Spleen (tissue), 11 donors: ENCODE data around the gene BMP2K. TPM values are rescaled to one million over a fixed set of nuclear protein-coding genes. Genes with fewer than 3 reads are reported as not detected.
A peak's percentile ranks its signal among the peaks of the same experiment; 100 is the strongest.

Experiments
- DNase-seq: peaks from one replicate; pipeline ENCODE4 v3.0.0-alpha.2; 2020
- H3K27ac ChIP-seq, 8 donors: fragments of 200-600 bp; sonication (generic) in 7 of 8; 1 replicate in 4 of 8; 2 replicates in 4 of 8; pipeline versions ENCODE4 v1.5.0 to v1.8.0; 2016 to 2021; ENCODE audit warnings: inconsistent platforms in 4 of 8, mild to moderate bottlenecking in 4 of 8, moderate library complexity in 1 of 8
- H3K27me3 ChIP-seq, 7 donors: fragments of 200-600 bp; sonication (generic) in 6 of 7; replicated peaks in 1 of 7; 1 replicate in 4 of 7; 2 replicates in 3 of 7; pipeline versions ENCODE4 v1.5.0 to v1.8.0; 2016 to 2021; ENCODE audit warnings: inconsistent platforms in 3 of 7, mild to moderate bottlenecking in 1 of 7
- H3K36me3 ChIP-seq, 6 donors: fragments of 200-600 bp; sonication (generic) in 5 of 6; 1 replicate in 4 of 6; 2 replicates in 2 of 6; pipeline versions ENCODE4 v1.5.0 to v1.8.0; 2016 to 2021; ENCODE audit warnings: inconsistent platforms in 2 of 6
- H3K4me1 ChIP-seq, 6 donors: fragments of 200-600 bp; sonication (generic) in 5 of 6; 1 replicate in 3 of 6; 2 replicates in 3 of 6; pipeline versions ENCODE4 v1.5.0 to v1.8.0; 2016 to 2021; ENCODE audit warnings: inconsistent platforms in 3 of 6
- H3K4me3 ChIP-seq, 8 donors: fragments of 200-600 bp; sonication (generic) in 7 of 8; 1 replicate in 4 of 8; 2 replicates in 4 of 8; pipeline versions ENCODE4 v1.5.0 to v1.8.0; 2016 to 2021; ENCODE audit warnings: inconsistent platforms in 4 of 8, mild to moderate bottlenecking in 4 of 8, moderate library complexity in 2 of 8
- H3K9me3 ChIP-seq, 8 donors: fragments of 200-600 bp; sonication (generic) in 7 of 8; 1 replicate in 4 of 8; 2 replicates in 4 of 8; pipeline versions ENCODE4 v1.5.0 to v1.8.0; 2016 to 2021; ENCODE audit warnings: inconsistent platforms in 4 of 8
- CTCF ChIP-seq, 11 experiments: fragments of 200-600 bp in 7 of 11; fragments of 450-650 bp in 4 of 11; sonication (generic) in 4 of 11; IDR thresholded peaks in 8 of 11; conservative IDR thresholded peaks in 3 of 11; 1 replicate in 7 of 11; 2 replicates in 4 of 11; pipeline versions ENCODE4 v1.4.0 to v1.8.0; 2016 to 2021; ENCODE audit warnings: antibody characterized with exemption in 11 of 11, inconsistent platforms in 4 of 11, mild to moderate bottlenecking in 1 of 11
- POLR2A ChIP-seq, 3 donors: fragments of 450-650 bp; IDR thresholded peaks; one replicate each; pipeline ENCODE4 v1.5.1; 2017; ENCODE audit warnings: antibody characterized with exemption in 3 of 3, mild to moderate bottlenecking in 1 of 3
- POLR2AphosphoS5 ChIP-seq, 3 donors: sonication (generic); formaldehyde crosslinking; IDR thresholded peaks; one replicate each; pipeline ENCODE4 v1.5.1; 2017; ENCODE audit warnings: antibody characterized with exemption in 3 of 3
- WGBS, 5 donors: extraction: QIAGEN DNeasy Blood & Tissue Kit in 3 of 5; methylation state at CpG; one replicate each; pipeline versions ENCODE4 v1.1.5 to v1.1.7; 2013 to 2018; 5-methylcytosine and 5-hydroxymethylcytosine counted together
- intact Hi-C: fragments of 100-400 bp; cut with DNase I; formaldehyde crosslinking; loops from one replicate; pipeline ENCODE4 v1.15.0; 2023; ENCODE audit warnings: low total_unique reads
- polyA plus RNA-seq, 3 donors: library from polyadenylated mRNA; stranded (reverse); fragments of 200-250 nt; gene quantifications; one replicate each; pipeline ENCODE4 v1.2.1, GENCODE V29; 2013
- total RNA-seq, 7 donors: library from RNA; depleted of rRNA in 3 of 7; stranded (reverse); fragments of >200 nt in 3 of 7; fragmentation: NEBNext Ultra II Directional in 4 of 7; extraction: Animal tissue kit (Norgen Biotek cat#: 25700) in 4 of 7; gene quantifications; one replicate each; pipeline versions ENCODE4 v1.1.0 to v1.2.1, GENCODE V29; 2016 to 2021
- donor health status: healthy with polysubstance abuse.
- donor health status: DM: no; HTN: no; CAD: no; lungs with moderate emphysema.
- donor health status: DM: no; HTN: no; CAD: no.
- donor health status: Bipolar disorder and iron deficiency.
- donor health status: healthy.
- donor health status: DM: no; HTN: no; CAD: no.
- donor health status: DM: yes; HTN: yes; CAD: no.

Gene BMP2K
- total and polyA plus RNA-seq, 10 donors, result 27.4 to 154 (median 96.3) TPM

- peak overlapping the region; percentile 94 to 99 (median 99) for H3K27ac ChIP-seq
- peak; percentile 88 for DNase-seq
- 1 to 2% (median 2%) methylated on average over 24 to 28 of the region's 28 CpGs for WGBS, 5 donors
- H3K27me3 ChIP-seq, result no peaks in the 10 kb centered on the region
- H3K36me3 ChIP-seq, result no peaks in the 10 kb centered on the region
- TF ChIP-seq POLR2AphosphoS5 (IDR thresholded peaks at IDR 0.05) (peak; percentile 9 to 71 (median 64)), CTCF (IDR thresholded peaks at IDR 0.05 in 8 of 11, conservative IDR thresholded peaks at IDR 0.05 in 3 of 11) (no peak), POLR2A (IDR thresholded peaks at IDR 0.05) (peak in 1 of 3 donors; percentile 25)
- H3K4me1 ChIP-seq, result peaks cover 4 to 69% (median 58%) of the 10 kb centered on the region in 6 donors
- peak overlapping the region; percentile 61 to 87 (median 71) for H3K4me3 ChIP-seq
- intact Hi-C loops, result loop anchor here (10.0 kb wide), 1 partner anchor 122 kb away; no protein-coding TSS in a partner anchor
- H3K9me3 ChIP-seq, result no peaks in the 10 kb centered on the region
Measured at GRCh38 chr4:78776729-78777575, 802 bp downstream of the BMP2K start.

DNA sequence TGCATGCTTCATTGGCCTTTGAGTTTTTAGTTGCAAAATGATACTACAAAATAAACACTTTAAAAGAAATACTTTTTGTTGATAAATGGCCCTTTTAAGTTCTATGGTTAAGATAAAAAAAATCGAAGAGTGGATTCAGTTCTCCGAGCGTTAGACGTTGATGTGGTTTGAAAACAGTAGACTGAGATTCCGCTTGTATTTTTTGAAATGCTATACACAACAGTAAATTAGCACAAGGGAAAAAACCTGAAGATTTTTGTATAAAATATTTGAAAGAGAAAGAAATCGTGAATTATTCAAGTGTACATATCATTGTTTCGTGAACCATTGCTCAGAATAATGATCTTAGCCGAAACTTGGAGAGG, 1.4 kb downstream of the BMP2K start:
- peak overlapping the region; percentile 61 to 87 (median 71) for H3K4me3 ChIP-seq
- H3K4me1 ChIP-seq, result peaks cover 11 to 75% (median 65%) of the 10 kb centered on the region in 6 donors
- no peak for DNase-seq
- TF ChIP-seq POLR2A (IDR thresholded peaks at IDR 0.05) (no peak), POLR2AphosphoS5 (IDR thresholded peaks at IDR 0.05) (no peak), CTCF (IDR thresholded peaks at IDR 0.05 in 8 of 11, conservative IDR thresholded peaks at IDR 0.05 in 3 of 11) (no peak)
- H3K9me3 ChIP-seq, result no peaks in the 10 kb centered on the region
- peak overlapping the region in 7 of 8 donors; percentile 94 to 99 (median 99) for H3K27ac ChIP-seq
- no peaks in the 10 kb centered on the region for H3K36me3 ChIP-seq
- no peaks in the 10 kb centered on the region for H3K27me3 ChIP-seq
- WGBS, 5 donors, result 19 to 29% (median 23%) methylated on average over 8 of the region's 8 CpGs
- intact Hi-C loops, result loop anchor here (10.0 kb wide), 1 partner anchor 123 kb away; no protein-coding TSS in a partner anchor

DNA sequence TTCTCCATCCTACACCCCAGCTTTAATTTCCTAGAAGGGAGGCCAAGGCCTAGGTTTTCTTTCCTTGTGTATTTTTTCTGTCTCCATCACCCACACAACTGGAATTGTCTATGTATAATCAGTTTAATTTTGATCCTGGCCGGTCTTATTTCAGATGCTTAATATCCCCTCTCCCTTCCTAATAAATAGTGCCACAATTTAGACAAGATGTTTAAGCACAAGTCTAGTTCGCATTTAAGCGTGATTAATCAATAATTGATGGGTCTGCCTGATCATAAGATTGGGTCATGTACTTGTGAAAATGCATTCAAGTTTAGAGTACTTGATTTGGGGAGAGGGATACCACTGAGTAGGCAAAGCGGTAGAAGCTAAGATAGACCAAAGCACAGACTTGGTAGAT, 2.4 kb downstream of the BMP2K start:
- no peaks in the 10 kb centered on the region for H3K9me3 ChIP-seq
- no peaks in the 10 kb centered on the region for H3K36me3 ChIP-seq
- peak overlapping the region in 7 of 8 donors; percentile 10 to 87 (median 73) for H3K4me3 ChIP-seq
- H3K27ac ChIP-seq, result peak overlapping the region in 4 of 8 donors; percentile 24 to 99 (median 67)
- intact Hi-C loops, result loop anchor here (10.0 kb wide), 1 partner anchor 124 kb away; no protein-coding TSS in a partner anchor
- H3K4me1 ChIP-seq, result peaks cover 13 to 84% (median 71%) of the 10 kb centered on the region in 6 donors
- TF ChIP-seq CTCF (IDR thresholded peaks at IDR 0.05 in 8 of 11, conservative IDR thresholded peaks at IDR 0.05 in 3 of 11) (no peak), POLR2AphosphoS5 (IDR thresholded peaks at IDR 0.05) (no peak), POLR2A (IDR thresholded peaks at IDR 0.05) (no peak)
- 81 to 92% (median 85%) methylated on average over 4 of the region's 4 CpGs for WGBS, 5 donors
- no peak for DNase-seq
- no peaks in the 10 kb centered on the region for H3K27me3 ChIP-seq

DNA sequence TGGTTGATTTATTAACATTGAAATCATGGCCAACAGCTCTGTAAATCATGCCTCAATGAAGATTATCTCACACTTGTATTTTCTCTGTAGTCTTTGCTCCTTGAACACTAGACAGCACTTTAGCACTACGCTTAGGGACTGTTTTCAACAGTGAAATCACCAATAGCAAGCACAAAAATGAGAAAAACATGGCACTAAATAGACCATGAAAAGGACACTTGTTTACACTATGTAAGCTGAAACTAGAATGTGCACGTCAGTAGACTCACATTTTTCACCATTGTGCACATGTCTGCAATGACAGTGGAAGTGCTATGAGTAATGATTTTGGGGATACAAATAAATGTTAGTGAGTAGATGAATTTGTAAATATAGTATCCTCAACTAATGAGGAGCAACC, 3.1 kb downstream of the BMP2K start:
- H3K4me1 ChIP-seq, result peaks cover 13 to 87% (median 77%) of the 10 kb centered on the region in 6 donors
- 66 to 73% (median 69%) methylated on average over 2 of the region's 2 CpGs for WGBS, 5 donors
- intact Hi-C loops, result loop anchor here (10.0 kb wide), 1 partner anchor 124 kb away; no protein-coding TSS in a partner anchor
- no peaks in the 10 kb centered on the region for H3K27me3 ChIP-seq
- DNase-seq, result no peak
- peak overlapping the region in 5 of 8 donors; percentile 10 to 87 (median 73) for H3K4me3 ChIP-seq
- no peaks in the 10 kb centered on the region for H3K9me3 ChIP-seq
- no peak for TF ChIP-seq POLR2AphosphoS5 (IDR thresholded peaks at IDR 0.05)
- TF ChIP-seq POLR2A (IDR thresholded peaks at IDR 0.05), result no peak
- no peak for TF ChIP-seq CTCF (IDR thresholded peaks at IDR 0.05 in 8 of 11, conservative IDR thresholded peaks at IDR 0.05 in 3 of 11)
- H3K27ac ChIP-seq, result peak overlapping the region in 4 of 8 donors; percentile 13 to 99 (median 30)
- H3K36me3 ChIP-seq, result no peaks in the 10 kb centered on the region
